Keratinocyte (primary cell): ENCODE results near the gene PHF2. TPM values are rescaled to one million over a fixed set of nuclear protein-coding genes. Genes with fewer than 3 reads are reported as not detected.

Source experiments
- DNase-seq: peaks from one replicate; pipeline ENCODE4 v3.0.0-alpha.2; 2011; ENCODE audit warnings: low read depth, missing footprints, low spot score
- FAIRE-seq: peaks from 2 replicates; lab custom pipeline; 2011; peaks lifted over from hg19 to GRCh38; lab: Jason Lieb, UNC
- H2AFZ ChIP-seq: 2 replicates; pipeline ENCODE4 v1.6.0; 2012; ENCODE audit warnings: low read length, control low read depth, inconsistent platforms; ENCODE audit not compliant: control insufficient read depth
- H3K27ac ChIP-seq: 2 replicates; pipeline ENCODE4 v1.5.1; 2011; ENCODE audit warnings: low read length; ENCODE audit not compliant: control insufficient read depth, insufficient read depth
- H3K27me3 ChIP-seq: 3 replicates; pipeline ENCODE4 v1.6.0; 2011; ENCODE audit warnings: low read length; ENCODE audit not compliant: control insufficient read depth, insufficient read depth; ENCODE audit errors: extremely low read depth
- H3K36me3 ChIP-seq, 2 experiments: 2 replicates in 1 of 2; 3 replicates in 1 of 2; pipeline ENCODE4 v1.5.1; 2011; ENCODE audit warnings: low read length in 2 of 2, mild to moderate bottlenecking in 1 of 2; ENCODE audit not compliant: control insufficient read depth in 2 of 2, insufficient read depth in 2 of 2; ENCODE audit errors: extremely low read depth in 1 of 2
- H3K4me1 ChIP-seq: 3 replicates; pipeline ENCODE4 v1.5.1; 2011; ENCODE audit warnings: low read length; ENCODE audit not compliant: control insufficient read depth, insufficient read depth; ENCODE audit errors: extremely low read depth
- H3K4me2 ChIP-seq: 3 replicates; pipeline ENCODE4 v1.6.0; 2011; ENCODE audit warnings: low read depth, low read length; ENCODE audit not compliant: control insufficient read depth, insufficient read depth; ENCODE audit errors: extremely low read depth
- H3K4me3 ChIP-seq, 3 experiments: fragments of 200-600 bp in 1 of 3; sonication (generic) in 1 of 3; 2 replicates in 2 of 3; 3 replicates in 1 of 3; pipeline ENCODE4 v1.5.1; 2011 to 2016; ENCODE audit warnings: low read length in 3 of 3, mild to moderate bottlenecking in 3 of 3, control low read depth in 2 of 3, inconsistent platforms in 1 of 3, low read depth in 1 of 3, mixed read lengths in 1 of 3, mixed run types in 1 of 3, moderate library complexity in 1 of 3; ENCODE audit not compliant: control insufficient read depth in 2 of 3, insufficient read depth in 2 of 3; ENCODE audit errors: extremely low read depth in 1 of 3
- H3K79me2 ChIP-seq: 2 replicates; pipeline ENCODE4 v1.6.0; 2012; ENCODE audit warnings: low read length; ENCODE audit not compliant: control insufficient read depth, insufficient read depth
- H3K9ac ChIP-seq: 3 replicates; pipeline ENCODE4 v1.6.0; 2011; ENCODE audit warnings: low read length; ENCODE audit not compliant: control insufficient read depth, insufficient read depth; ENCODE audit errors: extremely low read depth
- H3K9me1 ChIP-seq: 3 replicates; pipeline ENCODE4 v1.6.0; 2011; ENCODE audit warnings: low read length; ENCODE audit not compliant: control insufficient read depth, insufficient read depth; ENCODE audit errors: extremely low read depth
- H3K9me3 ChIP-seq: 2 replicates; pipeline ENCODE4 v1.5.1; 2012; ENCODE audit warnings: low read depth, low read length; ENCODE audit not compliant: control insufficient read depth
- H4K20me1 ChIP-seq: 3 replicates; pipeline ENCODE4 v1.6.0; 2011; ENCODE audit warnings: low read length; ENCODE audit not compliant: control insufficient read depth, insufficient read depth; ENCODE audit errors: extremely low read depth
- EZH2 ChIP-seq: IDR thresholded peaks from one replicate; pipeline ENCODE4 v1.6.1; 2012; ENCODE audit warnings: inconsistent platforms, mild to moderate bottlenecking, low read length, moderate library complexity
- dilution Hi-C: fragments of 300-500 bp; cut with MboI; formaldehyde crosslinking; loops from one replicate; pipeline ENCODE4 v1.7.0; 2020; ENCODE audit warnings: low sequenced_read_pairs; ENCODE audit not compliant: extremely low pct_ligation_motif_present
- polyA plus RNA-seq, 5 experiments: library from polyadenylated mRNA; depleted of rRNA in 3 of 5; stranded (reverse) in 3 of 5; stranded (forward) in 1 of 5; unstranded in 1 of 5; fragments of >200 nt; gene quantifications; 1 replicate in 1 of 5; 2 replicates in 3 of 5; 3 replicates in 1 of 5; pipeline versions ENCODE4 v1.2.1 to v1.2.3, GENCODE V29; 2011 to 2012; ENCODE audit warnings: missing spikeins in 2 of 5, low read depth in 1 of 5, low replicate concordance in 1 of 5
- TF ChIP-seq, protein P1 (sequence below), 3 experiments: IDR thresholded peaks in 1 of 3; conservative IDR thresholded peaks in 1 of 3; optimal IDR thresholded peaks in 1 of 3; 2 replicates in 2 of 3; 3 replicates in 1 of 3; pipeline versions ENCODE3 to v1.5.1; 2011; ENCODE audit warnings: low read length in 3 of 3, mild to moderate bottlenecking in 3 of 3, moderate library complexity in 2 of 3, control low read depth in 1 of 3, inconsistent platforms in 1 of 3; ENCODE audit not compliant: insufficient read depth in 2 of 3; ENCODE audit errors: extremely low read depth in 1 of 3

The PHF2 gene
- polyA plus RNA-seq, 1 donor (not counting 4 experiments of a cell fraction or from before 2014, with no cell fraction given): 5.1 TPM

DNA sequence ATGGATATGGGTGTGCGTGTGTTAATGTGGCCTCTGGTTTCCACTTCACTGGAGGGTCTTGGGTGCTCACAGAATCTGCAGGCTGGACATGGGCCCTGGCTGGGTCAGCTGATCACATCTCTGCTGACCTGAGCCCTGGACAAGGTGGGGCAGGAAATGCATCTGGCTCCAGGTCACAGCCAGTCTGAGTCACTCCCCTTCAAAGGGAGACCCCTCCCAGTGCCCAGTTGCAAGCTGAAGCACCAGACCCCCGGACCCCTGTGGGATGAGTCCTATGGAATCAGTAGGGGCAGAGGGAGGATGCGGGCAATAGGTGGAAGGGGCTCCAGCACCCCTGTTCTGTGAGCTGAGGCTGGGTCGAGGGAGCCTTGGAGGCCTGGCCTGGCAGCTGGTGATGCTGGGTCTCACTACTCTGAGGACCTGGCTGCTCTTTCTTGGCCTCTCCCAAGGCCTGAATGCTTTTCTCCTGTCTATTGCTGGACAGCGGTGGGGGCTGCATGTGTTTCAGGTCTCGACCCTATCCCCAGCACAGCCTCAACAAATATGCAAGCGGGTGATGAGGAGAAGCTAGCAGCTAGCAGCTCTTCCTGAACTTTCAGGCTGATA lies 54.5 kb downstream of the PHF2 start:
- FAIRE-seq (no peak), DNase-seq (no peak)
- no peak for TF ChIP-seq EZH2
- TF ChIP-seq, protein P1, sequence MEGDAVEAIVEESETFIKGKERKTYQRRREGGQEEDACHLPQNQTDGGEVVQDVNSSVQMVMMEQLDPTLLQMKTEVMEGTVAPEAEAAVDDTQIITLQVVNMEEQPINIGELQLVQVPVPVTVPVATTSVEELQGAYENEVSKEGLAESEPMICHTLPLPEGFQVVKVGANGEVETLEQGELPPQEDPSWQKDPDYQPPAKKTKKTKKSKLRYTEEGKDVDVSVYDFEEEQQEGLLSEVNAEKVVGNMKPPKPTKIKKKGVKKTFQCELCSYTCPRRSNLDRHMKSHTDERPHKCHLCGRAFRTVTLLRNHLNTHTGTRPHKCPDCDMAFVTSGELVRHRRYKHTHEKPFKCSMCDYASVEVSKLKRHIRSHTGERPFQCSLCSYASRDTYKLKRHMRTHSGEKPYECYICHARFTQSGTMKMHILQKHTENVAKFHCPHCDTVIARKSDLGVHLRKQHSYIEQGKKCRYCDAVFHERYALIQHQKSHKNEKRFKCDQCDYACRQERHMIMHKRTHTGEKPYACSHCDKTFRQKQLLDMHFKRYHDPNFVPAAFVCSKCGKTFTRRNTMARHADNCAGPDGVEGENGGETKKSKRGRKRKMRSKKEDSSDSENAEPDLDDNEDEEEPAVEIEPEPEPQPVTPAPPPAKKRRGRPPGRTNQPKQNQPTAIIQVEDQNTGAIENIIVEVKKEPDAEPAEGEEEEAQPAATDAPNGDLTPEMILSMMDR (optimal IDR thresholded peaks at IDR 0.05 in 1 of 3, IDR thresholded peaks at IDR 0.05 in 1 of 3, conservative IDR thresholded peaks at IDR 0.05 in 1 of 3; ENCODE audit: extremely low read depth in 1 of 3, insufficient read depth in 2 of 3, low read length in 3 of 3): no peak
- peaks cover 9% of the 10 kb centered on the region for H3K79me2 ChIP-seq
- H3K4me2 ChIP-seq: no peak overlapping the region
- no peaks in the 10 kb centered on the region for H3K9me1 ChIP-seq
- H4K20me1 ChIP-seq: no peaks in the 10 kb centered on the region
- H3K9me3 ChIP-seq: peaks cover 4% of the 10 kb centered on the region
- H3K36me3 ChIP-seq: peaks cover 0 to 4% of the 10 kb centered on the region in 2 experiments
- dilution Hi-C loops: no loop called here
- H2AFZ ChIP-seq: no peak overlapping the region
- no peak overlapping the region for H3K4me3 ChIP-seq
- H3K9ac ChIP-seq: no peak overlapping the region
- no peak overlapping the region for H3K27ac ChIP-seq
- H3K4me1 ChIP-seq: no peaks in the 10 kb centered on the region
- no peaks in the 10 kb centered on the region for H3K27me3 ChIP-seq

DNA sequence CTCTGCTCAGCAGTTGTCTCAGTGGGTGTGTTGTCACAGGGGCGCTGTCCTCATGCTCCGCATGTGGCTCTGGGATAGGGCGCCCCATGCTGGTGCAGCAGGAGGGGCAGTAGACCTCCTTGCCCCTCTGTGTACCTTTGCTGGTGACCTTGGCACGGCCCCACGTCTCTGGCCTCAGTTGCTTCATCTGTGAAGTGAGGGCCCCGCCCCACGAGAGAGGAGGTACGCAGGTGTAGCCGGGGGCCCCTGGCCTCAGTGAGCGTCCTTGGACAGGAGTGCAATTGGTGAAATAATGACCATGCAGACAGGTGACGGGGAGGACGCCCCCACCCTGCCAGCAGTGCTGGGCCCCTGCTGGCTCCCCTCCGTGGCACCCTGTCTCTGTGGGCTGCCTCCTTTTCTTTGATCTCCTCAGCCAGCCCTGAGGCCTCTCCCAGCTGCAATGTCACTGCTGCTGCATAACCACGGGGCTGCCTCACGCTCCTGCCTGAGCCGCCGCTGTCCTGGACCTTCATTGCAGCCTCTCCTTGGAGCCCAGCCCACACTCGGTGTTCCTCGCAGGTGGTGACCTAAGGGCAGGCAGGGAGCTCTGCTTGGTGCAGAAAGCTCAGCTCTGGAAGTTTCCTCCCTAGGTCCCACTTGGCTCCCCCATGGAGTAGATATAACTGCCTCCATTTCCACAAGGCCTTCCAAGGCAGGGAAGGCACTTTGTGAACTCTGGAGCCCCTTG lies 57.3 kb downstream of the PHF2 start:
- DNase-seq (no peak), FAIRE-seq (no peak)
- H3K79me2 ChIP-seq: peaks cover 3% of the 10 kb centered on the region
- H4K20me1 ChIP-seq: no peaks in the 10 kb centered on the region
- no peak overlapping the region for H3K9ac ChIP-seq
- dilution Hi-C loops: no loop called here
- H3K27ac ChIP-seq: no peak overlapping the region
- H3K4me3 ChIP-seq: no peak overlapping the region
- no peak for TF ChIP-seq EZH2
- TF ChIP-seq, protein P1 (optimal IDR thresholded peaks at IDR 0.05 in 1 of 3, IDR thresholded peaks at IDR 0.05 in 1 of 3, conservative IDR thresholded peaks at IDR 0.05 in 1 of 3; ENCODE audit: extremely low read depth in 1 of 3, insufficient read depth in 2 of 3, low read length in 3 of 3): no peak
- no peaks in the 10 kb centered on the region for H3K27me3 ChIP-seq
- peaks cover 3 to 8% of the 10 kb centered on the region in 2 experiments for H3K36me3 ChIP-seq
- H2AFZ ChIP-seq: no peak overlapping the region
- no peaks in the 10 kb centered on the region for H3K9me1 ChIP-seq
- H3K9me3 ChIP-seq: no peaks in the 10 kb centered on the region
- no peaks in the 10 kb centered on the region for H3K4me1 ChIP-seq
- no peak overlapping the region for H3K4me2 ChIP-seq
